HCT116 (cell line): Measurements from ENCODE around the gene ACOXL. TPM values are rescaled to one million over a fixed set of nuclear protein-coding genes. Genes with fewer than 3 reads are reported as not detected.

Experiments used
- ATAC-seq: fragments of 200-7000 bp; cut with Tn5 transposase; 2 replicates; pipeline ENCODE4 v1.9.1; 2020; ENCODE audit warnings: mild to moderate bottlenecking, moderate library complexity
- BruUV-seq: library from RNA; stranded (reverse); fragments of 400-500 nt; replicated peaks from 2 replicates; lab custom pipeline; 2021; lab: Mats Ljungman, UMichigan
- CTCF ChIA-PET: fragments of 300-600 bp; sonication (Branson Sonifier 250); formaldehyde crosslinking; loops from one replicate; lab custom pipeline; 2021; ENCODE audit warnings: antibody characterized with exemption; lab: Charles Lee
- POLR2A ChIA-PET: fragments of 300-600, 350-600 bp; sonication (Branson Sonifier 250); formaldehyde crosslinking; loops from one replicate; lab custom pipeline; 2021; ENCODE audit warnings: antibody characterized with exemption; lab: Charles Lee
- RAD21 ChIA-PET, 2 experiments: fragments of 300-600 bp; sonication (Branson Sonifier 250); formaldehyde crosslinking; loops; one replicate each; lab custom pipeline; 2023; ENCODE audit warnings: low total read pairs in 2 of 2; ENCODE audit not compliant: uncharacterized antibody in 2 of 2, unreplicated experiment in 2 of 2, low non-redundant PET in 1 of 2; lab: Charles Lee
- DNase-seq: peaks from one replicate; pipeline ENCODE4 v3.0.0-alpha.2; 2010; ENCODE audit warnings: low read depth, low spot score
- H2AFZ ChIP-seq: fragments of 200-600 bp; shearing (Covaris generic), sonication (generic); 2 replicates; pipeline ENCODE4 v1.6.1; 2017; ENCODE audit warnings: low read depth, mixed run types, mixed read lengths, antibody characterized with exemption, low read length; ENCODE audit not compliant: poor library complexity, severe bottlenecking
- H3K27ac ChIP-seq: 2 replicates; pipeline ENCODE4 v1.5.1; 2012; ENCODE audit warnings: low read depth, low read length
- H3K27me3 ChIP-seq: fragments of 200-600 bp; sonication (generic); 2 replicates; pipeline ENCODE4 v1.6.1; 2016; ENCODE audit warnings: mixed run types, low read length, mixed read lengths; ENCODE audit not compliant: insufficient read depth
- H3K36me3 ChIP-seq, 2 experiments: fragments of 200-500 bp in 1 of 2; fragments of 200-600 bp in 1 of 2; sonication (Bioruptor generic) in 1 of 2; sonication (generic) in 1 of 2; 2 replicates each; pipeline versions ENCODE4 v1.5.1 to v1.6.1; 2014 to 2016; ENCODE audit warnings: low read length in 2 of 2, inconsistent platforms in 1 of 2, mixed read lengths in 1 of 2, mixed run types in 1 of 2; ENCODE audit not compliant: insufficient read depth in 2 of 2, control insufficient read depth in 1 of 2
- H3K4me1 ChIP-seq, 2 experiments: fragments of 200-600 bp in 1 of 2; sonication (generic) in 1 of 2; 2 replicates each; pipeline versions ENCODE4 v1.5.1 to v1.6.1; 2012 to 2017; ENCODE audit warnings: low read length in 2 of 2, inconsistent platforms in 1 of 2, mild to moderate bottlenecking in 1 of 2, mixed read lengths in 1 of 2, mixed run types in 1 of 2, moderate library complexity in 1 of 2; ENCODE audit not compliant: insufficient read depth in 2 of 2, control insufficient read depth in 1 of 2
- H3K4me2 ChIP-seq: fragments of 200-600 bp; sonication (generic); 2 replicates; pipeline ENCODE4 v1.6.1; 2017; ENCODE audit warnings: mixed run types, low read length, mixed read lengths
- H3K4me3 ChIP-seq, 2 experiments: fragments of 200-600 bp in 1 of 2; sonication (generic) in 1 of 2; replicated peaks in 1 of 2; 2 replicates each; pipeline ENCODE4 v1.5.1; 2011 to 2016; ENCODE audit warnings: low read length in 2 of 2, control low read depth in 1 of 2, low read depth in 1 of 2, mild to moderate bottlenecking in 1 of 2, mixed read lengths in 1 of 2, mixed run types in 1 of 2
- H3K79me2 ChIP-seq: fragments of 200-600 bp; sonication (generic); 2 replicates; pipeline ENCODE4 v1.6.1; 2017; ENCODE audit warnings: mild to moderate bottlenecking, mixed run types, low read length, moderate library complexity, mixed read lengths; ENCODE audit not compliant: insufficient read depth
- H3K9ac ChIP-seq: fragments of 200-600 bp; sonication (generic); 2 replicates; pipeline ENCODE4 v1.6.1; 2016; ENCODE audit warnings: low read length, mixed read lengths
- H3K9me2 ChIP-seq: fragments of 200-600 bp; sonication (generic), shearing (Covaris generic); 2 replicates; pipeline ENCODE4 v1.6.1; 2017; ENCODE audit warnings: mixed run types, mild to moderate bottlenecking, moderate library complexity; ENCODE audit not compliant: insufficient read depth
- H3K9me3 ChIP-seq, 2 experiments: fragments of 200-500 bp in 1 of 2; fragments of 200-600 bp in 1 of 2; sonication (Bioruptor generic) in 1 of 2; sonication (generic) in 1 of 2; 2 replicates each; pipeline ENCODE4 v1.6.1; 2014 to 2017; ENCODE audit warnings: low read length in 2 of 2, mixed read lengths in 2 of 2, inconsistent platforms in 1 of 2, low read depth in 1 of 2, mild to moderate bottlenecking in 1 of 2, mixed run types in 1 of 2, moderate library complexity in 1 of 2; ENCODE audit not compliant: control insufficient read depth in 1 of 2, insufficient read depth in 1 of 2
- H4K20me1 ChIP-seq: fragments of 200-600 bp; sonication (generic), shearing (Covaris generic); 2 replicates; pipeline ENCODE4 v1.6.1; 2017; ENCODE audit warnings: mixed run types, mild to moderate bottlenecking, moderate library complexity; ENCODE audit not compliant: insufficient read depth
- CEBPB ChIP-seq: IDR thresholded peaks from 2 replicates; pipeline ENCODE4 v1.6.1; 2012; ENCODE audit warnings: low read depth
- EGR1 ChIP-seq: IDR thresholded peaks from 2 replicates; pipeline ENCODE4 v1.6.1; 2012; ENCODE audit warnings: low read depth
- ELF1 ChIP-seq: IDR thresholded peaks from 2 replicates; pipeline ENCODE4 v1.6.1; 2012; ENCODE audit warnings: low read depth, borderline replicate concordance
- EZH2 ChIP-seq: fragments of 200-600 bp; sonication (generic); IDR thresholded peaks from 2 replicates; pipeline ENCODE4 v1.6.1; 2017; ENCODE audit warnings: antibody characterized with exemption, mixed run types
- EZH2phosphoT487 ChIP-seq: fragments of 200-600 bp; IDR thresholded peaks from 2 replicates; pipeline ENCODE4 v1.6.1; 2018; ENCODE audit warnings: antibody characterized with exemption, borderline replicate concordance
- FOSL1 ChIP-seq: IDR thresholded peaks from 2 replicates; pipeline ENCODE4 v1.6.1; 2012; ENCODE audit warnings: low read depth
- JUND ChIP-seq: IDR thresholded peaks from 2 replicates; pipeline ENCODE4 v1.6.1; 2012
- POLR2A ChIP-seq: IDR thresholded peaks from 2 replicates; pipeline ENCODE4 v1.7.0; 2011; ENCODE audit warnings: borderline replicate concordance; ENCODE audit not compliant: insufficient read depth, insufficient read length; ENCODE audit errors: extremely low read depth
- POLR2AphosphoS5 ChIP-seq: IDR thresholded peaks from 2 replicates; pipeline ENCODE4 v1.6.1; 2011; ENCODE audit warnings: mild to moderate bottlenecking, low read depth, low read length, moderate library complexity
- SIN3A ChIP-seq: IDR thresholded peaks from 2 replicates; pipeline ENCODE4 v1.6.1; 2012; ENCODE audit warnings: low read depth
- SRF ChIP-seq: IDR thresholded peaks from 2 replicates; pipeline ENCODE4 v1.6.1; 2012; ENCODE audit warnings: low read depth
- TCF7L2 ChIP-seq: IDR thresholded peaks from 2 replicates; pipeline ENCODE4 v1.7.0; 2011; ENCODE audit warnings: borderline replicate concordance, inconsistent platforms; ENCODE audit not compliant: insufficient read depth, insufficient read length; ENCODE audit errors: extremely low read depth
- YY1 ChIP-seq: IDR thresholded peaks from 2 replicates; pipeline ENCODE4 v1.6.1; 2011; ENCODE audit warnings: low read length, low read depth, moderate library complexity, mild to moderate bottlenecking; ENCODE audit not compliant: insufficient replicate concordance; ENCODE audit errors: extremely low read depth
- ZFX ChIP-seq: fragments of 450-650 bp; IDR thresholded peaks from 2 replicates; pipeline ENCODE4 v1.6.1; 2017
- ZNF274 ChIP-seq: fragments of 200-500 bp; sonication (Bioruptor generic); IDR thresholded peaks from 2 replicates; pipeline ENCODE4 v1.6.1; 2014; ENCODE audit warnings: mild to moderate bottlenecking, low read depth, low read length, inconsistent platforms
- intact Hi-C: fragments of 100-400 bp; cut with micrococcal nuclease; formaldehyde crosslinking; loops from 2 replicates; pipeline ENCODE4 v1.10.0; 2022
- total RNA-seq: library from RNA; stranded (reverse); gene quantifications from one replicate; pipeline ENCODE4 v1.2.1, GENCODE V29; 2021; ENCODE audit not compliant: unreplicated experiment
- TF ChIP-seq, protein P1 (sequence below): IDR thresholded peaks from 2 replicates; pipeline ENCODE4 v1.6.1; 2012
- TF ChIP-seq, protein P2 (sequence below): IDR thresholded peaks from 2 replicates; pipeline ENCODE4 v1.6.1; 2012

ACOXL gene
- total RNA-seq, 1 experiment from 2014 or later, result 5.5 TPM

DNA sequence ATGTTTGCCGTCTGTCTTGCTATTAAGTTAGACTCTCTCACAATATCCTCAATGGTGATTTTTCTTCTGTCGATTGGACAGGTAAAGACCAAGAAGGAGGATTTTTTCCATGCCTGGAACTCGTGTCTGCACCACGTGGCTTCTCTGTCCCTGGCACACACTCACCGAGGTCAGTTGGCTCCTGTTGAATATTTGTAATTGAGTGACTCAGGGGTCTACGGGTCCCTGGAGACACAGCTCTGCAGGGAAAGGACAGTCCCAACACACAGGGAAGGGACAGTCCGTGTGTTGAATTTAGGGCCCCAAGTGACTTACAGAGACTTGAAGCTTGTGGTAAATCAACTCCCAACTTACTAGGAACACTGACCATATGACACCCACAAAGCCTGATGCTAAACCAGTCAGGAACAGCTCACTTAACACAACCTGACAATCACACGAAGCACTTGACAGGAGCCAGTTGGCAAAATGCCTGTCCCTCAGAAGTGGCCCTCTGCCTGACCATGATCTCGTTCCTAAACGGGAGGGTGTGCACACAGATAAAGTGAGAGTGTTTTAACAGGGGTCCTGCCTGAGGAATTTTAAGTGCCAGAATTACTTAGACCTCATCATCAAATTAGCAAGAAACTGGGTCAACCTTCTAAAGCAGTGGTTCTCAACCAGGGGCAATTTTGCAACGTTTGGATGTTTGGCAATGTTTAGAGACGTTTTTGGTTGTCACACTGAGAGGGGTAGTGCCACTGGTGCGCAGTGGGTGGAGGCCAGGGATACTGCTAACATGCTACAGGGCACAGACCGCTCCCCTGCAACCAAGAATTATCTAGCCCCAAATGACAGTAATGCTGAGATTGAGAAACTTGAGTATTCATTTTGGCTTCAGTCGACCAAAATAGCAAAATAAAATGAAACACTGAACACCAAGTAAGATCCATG, 299.4 kb downstream of the ACOXL start:
- RAD21 ChIA-PET, result no interaction called here
- intact Hi-C loops, result no loop called here
- Histone ChIP-seq H3K9ac (peak overlapping the region; percentile 63), H3K79me2 (no peaks in the 10 kb centered on the region), H3K4me2 (peak overlapping the region; percentile 85), H3K4me1 (peaks cover 33 to 57% of the 10 kb centered on the region in 2 experiments), H3K36me3 (no peaks in the 10 kb centered on the region), H3K9me2 (no peaks in the 10 kb centered on the region), H3K27me3 (no peaks in the 10 kb centered on the region), H3K27ac (peak overlapping the region; percentile 55), H3K9me3 (no peaks in the 10 kb centered on the region), H3K4me3 (peak overlapping the region in 1 of 2 experiments; percentile 51; a peak in 1 of 4 replicates), H2AFZ (no peak overlapping the region), H4K20me1 (no peaks in the 10 kb centered on the region)
- TF ChIP-seq JUND (no peak), TCF7L2 (no peak), CEBPB (no peak)
- CTCF ChIA-PET, result interaction anchor here (0.8 kb wide), 1 partner anchor 86 kb away, joined by 4 read pairs; no protein-coding TSS in a partner anchor
- POLR2A ChIA-PET, result interaction anchor here (1.2 to 1.3 kb wide), 2 partner anchors 12 to 89 kb away, joined by 3 to 7 read pairs; partner anchors contain the start of gene BCL2L11
- no peak for ATAC-seq
- no peak for DNase-seq
- TSS peak; percentile 99 for BruUV-seq

DNA sequence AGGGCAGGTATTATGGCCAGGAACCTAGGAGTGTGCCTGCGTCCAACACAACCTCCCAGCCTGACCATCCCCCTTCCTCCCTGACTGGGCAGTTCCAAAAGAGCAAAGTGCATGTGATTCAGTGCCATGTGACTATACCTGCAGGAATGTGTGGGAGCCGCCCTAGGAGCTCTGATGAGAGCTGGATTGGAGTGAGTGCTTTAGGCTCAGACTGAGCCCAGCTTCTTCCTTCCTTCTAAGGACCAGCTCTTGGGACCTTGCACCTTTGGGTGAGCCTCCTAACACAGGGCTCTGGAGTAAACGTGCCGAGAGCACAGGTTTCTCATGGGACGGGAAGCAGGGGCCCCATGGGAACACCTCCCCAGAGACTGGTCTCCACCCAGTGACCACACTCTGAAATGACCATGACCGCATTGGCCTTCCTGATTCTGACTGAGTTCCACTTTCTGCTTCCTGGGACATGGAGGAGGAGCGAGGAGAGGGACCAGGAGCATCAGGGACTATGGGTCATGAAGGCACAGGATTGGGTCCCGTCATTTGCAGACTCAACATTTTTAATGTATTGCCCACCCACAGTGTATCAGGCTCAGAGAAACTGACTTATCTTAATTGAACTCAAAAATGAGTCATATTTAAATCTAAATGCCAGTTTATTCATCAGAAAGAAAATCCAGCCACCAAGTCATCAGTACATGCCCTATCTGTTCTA, 300.5 kb downstream of the ACOXL start:
- no peaks in the 10 kb centered on the region for H3K9me2 ChIP-seq
- peak overlapping the region; percentile 63 for H3K9ac ChIP-seq
- H4K20me1 ChIP-seq, result no peaks in the 10 kb centered on the region
- no peaks in the 10 kb centered on the region for H3K36me3 ChIP-seq
- ChIA-PET RAD21 (no interaction called here), POLR2A (interaction anchor here (1.2 to 1.3 kb wide), 2 partner anchors 11 to 88 kb away, joined by 3 to 7 read pairs; partner anchors contain the start of gene BCL2L11), CTCF (interaction anchor here (0.8 kb wide), 1 partner anchor 84 kb away, joined by 4 read pairs; no protein-coding TSS in a partner anchor)
- no peak overlapping the region for H2AFZ ChIP-seq
- H3K4me2 ChIP-seq, result peak overlapping the region; percentile 85
- H3K4me1 ChIP-seq, result peaks cover 33 to 65% of the 10 kb centered on the region in 2 experiments
- no peaks in the 10 kb centered on the region for H3K9me3 ChIP-seq
- peak; percentile 88 for DNase-seq
- peak overlapping the region; percentile 55 for H3K27ac ChIP-seq
- ATAC-seq, result peak; percentile 93
- H3K27me3 ChIP-seq, result no peaks in the 10 kb centered on the region
- H3K79me2 ChIP-seq, result no peaks in the 10 kb centered on the region
- intact Hi-C loops, result no loop called here
- H3K4me3 ChIP-seq, result peak overlapping the region; percentile 30 to 51
- BruUV-seq, result TSS peak; percentile 91
- TF ChIP-seq POLR2A (no peak), SIN3A (no peak), EGR1 (no peak), ZFX (no peak), EZH2phosphoT487 (no peak), ELF1 (no peak; the same call in 1 of the 2 replicates), POLR2AphosphoS5 (peak; percentile 83), CEBPB (no peak), ZNF274 (no peak), EZH2 (no peak), FOSL1 (peak; percentile 82), YY1 (peak; percentile 27), JUND (peak; percentile 90), SRF (no peak)
- TF ChIP-seq, protein P1, sequence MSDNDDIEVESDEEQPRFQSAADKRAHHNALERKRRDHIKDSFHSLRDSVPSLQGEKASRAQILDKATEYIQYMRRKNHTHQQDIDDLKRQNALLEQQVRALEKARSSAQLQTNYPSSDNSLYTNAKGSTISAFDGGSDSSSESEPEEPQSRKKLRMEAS, result peak; percentile 85
- TF ChIP-seq, protein P2, sequence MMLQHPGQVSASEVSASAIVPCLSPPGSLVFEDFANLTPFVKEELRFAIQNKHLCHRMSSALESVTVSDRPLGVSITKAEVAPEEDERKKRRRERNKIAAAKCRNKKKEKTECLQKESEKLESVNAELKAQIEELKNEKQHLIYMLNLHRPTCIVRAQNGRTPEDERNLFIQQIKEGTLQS, result no peak
